Limb (tissue), 2 donors: Measurements from ENCODE around the gene GOLGA8S.
"Not testable (repeated sequence)": the region's sequence is repeated elsewhere in the genome, so short reads cannot be mapped to it uniquely, and the experiment has no call there.

ENCODE experiments used
- DNase-seq, 2 donors: peaks; one replicate each; pipeline ENCODE4 v3.0.0-alpha.2; 2016; ENCODE audit errors: extremely low spot score in 2 of 2

Gene GOLGA8S, protein sequence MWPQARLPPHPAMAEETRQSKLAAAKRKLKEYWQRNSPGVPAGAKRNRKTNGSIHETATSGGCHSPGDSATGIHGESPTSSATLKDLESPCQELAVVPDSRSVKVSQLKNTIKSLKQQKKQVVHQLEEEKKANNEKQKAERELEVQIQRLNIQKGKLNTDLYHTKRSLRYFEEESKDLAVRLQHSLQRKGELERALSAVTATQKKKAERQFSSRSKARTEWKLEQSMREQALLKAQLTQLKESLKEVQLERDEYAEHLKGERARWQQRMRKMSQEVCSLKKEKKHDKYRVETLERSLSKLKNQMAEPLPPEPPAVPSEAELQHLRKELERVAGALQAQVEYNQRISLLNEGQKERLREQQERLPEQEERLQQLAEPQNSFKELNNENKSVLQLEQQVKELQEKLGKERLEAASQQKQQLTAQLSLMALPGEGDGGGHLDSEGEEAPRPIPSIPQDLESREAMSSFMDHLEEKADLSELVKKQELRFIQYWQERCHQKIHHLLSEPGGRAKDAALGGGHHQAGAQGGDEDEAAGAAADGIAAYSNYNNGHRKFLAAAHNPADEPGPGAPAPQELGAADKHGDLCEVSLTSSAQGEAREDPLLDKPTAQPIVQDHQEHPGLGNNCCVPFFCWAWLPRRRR

DNA sequence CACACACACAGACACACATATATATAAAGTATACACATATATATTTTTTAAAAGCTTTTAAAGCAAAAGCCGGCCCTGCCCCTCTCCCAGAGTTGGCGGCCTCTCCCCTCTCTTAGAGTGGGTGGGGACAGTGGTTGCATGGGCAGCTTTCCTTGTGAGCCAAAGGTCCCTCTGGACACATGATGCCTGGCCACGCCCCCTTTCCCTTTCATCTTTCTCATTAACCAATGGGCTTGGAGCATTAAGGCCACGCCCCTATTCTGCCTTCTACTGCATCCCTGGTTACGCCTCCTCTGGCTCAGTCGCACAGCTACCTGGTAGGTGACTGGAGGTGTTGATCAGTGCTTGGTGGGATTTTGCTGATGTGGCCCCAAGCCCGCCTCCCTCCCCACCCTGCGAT lies at the start of gene GOLGA8S:
Gene GOLGA8S (plus strand): TSS at position 301 of the 400 bp plus-strand sequence. CDS start 62 bp downstream, at position 363.
- not testable (repeated sequence) for DNase-seq

DNA sequence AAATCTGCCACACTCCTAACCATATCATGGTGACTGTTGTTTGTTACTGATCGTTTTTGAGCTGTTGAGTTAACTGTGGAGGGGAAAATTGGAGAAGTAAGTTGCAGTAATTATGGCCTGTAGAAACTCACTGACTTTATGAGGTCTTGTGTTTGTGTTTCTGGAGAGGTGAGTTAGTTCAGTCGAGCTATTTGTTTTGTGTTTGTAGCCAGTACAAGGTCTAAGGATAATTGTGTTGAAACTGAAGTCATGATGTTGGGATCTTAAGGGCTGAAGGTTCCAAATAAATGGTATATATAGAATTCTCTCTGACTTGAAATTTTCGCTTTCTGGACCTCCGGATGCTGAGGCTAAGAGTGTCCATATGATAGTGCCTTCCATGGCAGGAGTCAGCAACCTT lies 49.7 kb upstream of the GOLGA8S start:
- DNase-seq = not testable (repeated sequence)

- DNase-seq = not testable (repeated sequence)
Observed at GRCh38 chr15:23305921-23306320, 48.6 kb upstream of the GOLGA8S start.

GRCh38 chr15:23311233-23311632 lies 43.3 kb upstream of the GOLGA8S start:
- DNase-seq = not testable (repeated sequence)

DNA sequence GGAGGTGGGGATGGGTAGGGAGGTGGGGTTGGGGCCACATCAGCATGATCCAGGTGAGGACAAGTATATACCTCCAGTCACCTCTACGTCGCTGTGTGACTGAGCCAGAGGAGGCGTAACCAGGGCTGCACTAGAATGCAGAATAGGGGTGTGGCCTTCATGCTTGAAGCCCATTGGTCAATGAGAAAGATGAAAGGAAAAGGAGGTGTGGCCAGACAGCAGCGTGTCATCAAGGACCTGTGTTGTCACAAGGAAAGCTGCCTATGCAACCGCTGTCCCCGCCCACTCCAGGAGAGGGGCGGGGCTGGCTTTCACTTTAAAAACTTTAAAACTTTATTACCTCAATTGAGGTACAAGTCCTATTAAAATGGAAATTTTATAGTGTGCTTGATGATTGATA lies 20.5 kb upstream of the GOLGA8S start, which contains the start of gene GOLGA6L26:
Gene GOLGA6L26 (minus strand): TSS at position 101 of the 400 bp plus-strand sequence. CDS start 61 bp downstream, at position 40.
- not testable (repeated sequence) for DNase-seq

- DNase-seq = not testable (repeated sequence)
Observed at GRCh38 chr15:23362622-23363021, 8.1 kb downstream of the GOLGA8S start.

GRCh38 chr15:23364261-23364660 lies 9.7 kb downstream of the GOLGA8S start:
- DNase-seq = not testable (repeated sequence)

GRCh38 chr15:23370578-23370977 lies 16.0 kb downstream of the GOLGA8S start:
- DNase-seq = no peak

GRCh38 chr15:23371134-23371533 lies 16.6 kb downstream of the GOLGA8S start:
- DNase-seq = not testable (repeated sequence)

GRCh38 chr15:23371868-23372267 lies 17.3 kb downstream of the GOLGA8S start:
- not testable (repeated sequence) for DNase-seq

GRCh38 chr15:23372284-23372683 lies 17.7 kb downstream of the GOLGA8S start:
- DNase-seq = no peak

- not testable (repeated sequence) for DNase-seq
Observed at GRCh38 chr15:23372891-23373600, 18.5 kb downstream of the GOLGA8S start.

DNA sequence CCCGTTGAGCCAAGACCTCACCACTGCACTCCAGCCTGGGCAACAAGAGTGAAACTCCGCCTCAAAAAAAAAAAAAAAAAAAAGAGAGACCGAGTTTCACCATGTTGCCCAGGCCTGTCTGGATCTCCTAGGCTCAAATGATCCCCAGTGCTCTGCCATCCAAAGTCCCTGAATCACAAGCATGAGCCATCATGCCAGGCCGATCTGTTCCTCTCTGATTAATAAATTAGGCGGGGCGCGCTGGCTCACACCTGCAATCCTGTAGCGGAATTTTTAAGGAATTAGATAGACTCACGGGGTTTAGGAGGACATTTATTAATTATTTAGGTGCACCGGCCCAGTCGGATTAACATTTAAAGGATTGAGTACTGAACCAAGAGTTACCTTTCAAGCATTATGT lies 19.7 kb downstream of the GOLGA8S start:
- DNase-seq = not testable (repeated sequence)

GRCh38 chr15:23378946-23379345 lies 24.4 kb downstream of the GOLGA8S start:
- not testable (repeated sequence) for DNase-seq

DNA sequence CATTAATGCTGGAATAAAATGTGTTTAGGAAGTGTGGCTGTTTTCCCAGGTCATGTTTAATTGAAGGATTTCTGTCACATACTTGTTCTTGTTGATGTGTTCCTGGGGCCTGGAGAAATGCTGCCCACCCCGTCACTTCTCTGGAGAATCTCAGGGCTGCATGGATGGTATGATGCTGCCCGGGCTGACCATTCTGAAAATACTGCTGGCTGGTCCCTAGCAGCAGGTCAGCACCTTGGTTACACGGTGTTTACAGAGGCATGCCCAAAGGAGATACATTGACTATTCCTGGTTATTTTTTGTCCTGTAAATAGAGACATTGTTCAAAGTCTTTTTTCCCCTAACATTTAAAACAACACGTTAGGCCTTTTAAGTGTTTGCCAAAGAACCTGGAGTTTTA lies 26.2 kb downstream of the GOLGA8S start:
- not testable (repeated sequence) for DNase-seq

DNA sequence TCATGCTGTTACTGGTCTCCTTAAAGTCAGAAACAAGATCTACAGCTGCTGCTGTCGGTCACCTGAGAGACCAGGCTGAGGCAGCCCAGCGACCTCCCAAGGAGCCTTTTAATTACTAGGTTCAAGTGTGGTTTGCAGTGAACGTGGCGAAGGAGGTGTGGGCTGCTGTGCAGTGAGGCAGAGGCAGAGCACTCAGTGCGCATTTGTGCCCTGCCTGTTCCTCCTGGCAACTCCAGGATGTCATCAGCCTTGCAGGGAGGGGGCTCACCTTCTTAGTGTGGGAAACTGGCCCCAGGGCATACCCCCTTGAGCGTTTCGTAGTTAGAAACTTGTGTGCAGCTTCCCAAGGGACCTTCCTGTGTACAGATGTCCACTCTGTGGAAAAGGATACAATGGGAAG lies 26.6 kb downstream of the GOLGA8S start:
- DNase-seq = not testable (repeated sequence)

- no peak for DNase-seq
Observed at GRCh38 chr15:23384371-23384770, 29.8 kb downstream of the GOLGA8S start.

- DNase-seq = no peak
Observed at GRCh38 chr15:23385886-23386430, 31.4 kb downstream of the GOLGA8S start.

DNA sequence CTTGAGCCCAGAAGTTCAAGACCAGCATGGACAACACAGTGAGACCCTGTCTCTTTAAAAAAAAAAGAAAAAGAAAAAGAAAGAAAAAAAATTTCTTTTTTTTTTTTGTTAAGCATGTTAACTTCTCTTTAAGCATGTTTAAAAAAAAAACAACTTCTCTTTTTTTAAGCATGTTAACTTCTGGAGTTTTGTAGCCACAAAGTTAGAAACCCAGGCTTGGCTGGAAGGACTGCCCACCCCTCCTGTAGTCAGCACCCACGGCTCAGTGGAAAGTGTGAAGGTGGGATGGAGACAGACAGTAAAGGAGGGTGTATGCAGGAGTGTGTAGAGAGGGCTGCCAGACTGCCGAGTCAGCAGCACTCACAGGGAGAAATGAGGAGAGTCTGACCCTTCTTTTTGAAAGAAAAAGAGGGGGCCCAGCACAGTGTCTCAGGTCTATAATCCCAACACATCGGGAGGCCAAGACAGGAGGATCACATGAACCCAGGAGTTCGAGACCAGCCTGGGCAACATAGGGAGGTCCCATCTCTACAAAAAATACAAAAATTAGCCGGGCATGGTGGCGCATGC lies 33.2 kb downstream of the GOLGA8S start:
- no peak for DNase-seq

- no peak for DNase-seq
Observed at GRCh38 chr15:23395030-23395692, 40.6 kb downstream of the GOLGA8S start.

DNA sequence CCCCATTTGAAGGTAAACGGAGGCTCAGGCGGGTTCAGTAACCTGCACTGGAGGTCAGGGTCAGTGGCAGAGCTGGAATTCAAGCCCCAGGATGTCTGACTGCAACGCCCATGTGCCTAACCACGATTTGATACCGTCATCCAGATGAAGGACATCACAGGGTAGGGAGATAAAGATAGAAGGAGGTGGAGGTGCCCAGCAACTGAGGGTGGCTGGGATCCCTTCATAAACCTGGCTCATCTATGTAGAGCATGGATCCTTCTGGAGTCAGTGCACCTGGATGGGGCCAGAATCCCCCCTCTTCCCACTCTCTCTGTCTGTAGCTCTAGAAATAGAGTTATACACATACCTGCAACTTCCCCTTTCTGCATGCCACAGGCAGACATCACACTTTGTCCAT lies 41.3 kb downstream of the GOLGA8S start:
- DNase-seq = no peak
